Activated CD8-positive, alpha-beta T cell treated with anti-CD3 and anti-CD28 coated beads for 36 hours (primary cell): ENCODE results near the gene PRKAG2. TPM values are rescaled to one million over a fixed set of nuclear protein-coding genes. Genes with fewer than 3 reads are reported as not detected.

Experiments used
- ATAC-seq: fragments of 200-7000 bp; cut with Tn5 transposase; one replicate; pipeline ENCODE4 v1.10.0; 2021; ENCODE audit warnings: mild to moderate bottlenecking, moderate library complexity
- CTCF ChIA-PET: fragments of 350-600 bp; sonication (Branson Sonifier 250); formaldehyde crosslinking; loops from one replicate; lab custom pipeline; 2021; ENCODE audit warnings: antibody characterized with exemption; lab: Charles Lee
- POLR2A ChIA-PET: fragments of 350-600 bp; sonication (Branson Sonifier 250); formaldehyde crosslinking; loops from one replicate; lab custom pipeline; 2021; ENCODE audit warnings: antibody characterized with exemption; lab: Charles Lee
- DNase-seq: peaks from one replicate; pipeline ENCODE4 v3.0.0-alpha.2; 2020
- H3K27ac Mint-ChIP-seq: one replicate; pipeline ENCODE4 v1.8.0; 2021; ENCODE audit warnings: mild to moderate bottlenecking, mixed read lengths
- H3K27me3 Mint-ChIP-seq: one replicate; pipeline ENCODE4 v1.8.0; 2021; ENCODE audit warnings: mixed read lengths
- H3K36me3 Mint-ChIP-seq: one replicate; pipeline ENCODE4 v1.8.0; 2021; ENCODE audit warnings: low read depth, mixed read lengths
- H3K4me1 Mint-ChIP-seq: one replicate; pipeline ENCODE4 v1.8.0; 2021; ENCODE audit warnings: low read depth, mixed read lengths
- H3K4me3 Mint-ChIP-seq: one replicate; pipeline ENCODE4 v1.8.0; 2021; ENCODE audit warnings: mild to moderate bottlenecking, moderate library complexity, mixed read lengths
- H3K9me3 Mint-ChIP-seq: one replicate; pipeline ENCODE4 v1.8.0; 2021; ENCODE audit warnings: mixed read lengths
- CTCF ChIP-seq: fragments of 200-600 bp; IDR thresholded peaks from one replicate; pipeline ENCODE4 v1.8.0; 2022; ENCODE audit warnings: antibody characterized with exemption, mild to moderate bottlenecking
- intact Hi-C: fragments of 100-400 bp; cut with micrococcal nuclease; formaldehyde crosslinking; loops from one replicate; pipeline ENCODE4 v1.10.0; 2022
- total RNA-seq, 2 experiments: library from RNA; stranded (reverse); gene quantifications; one replicate each; pipeline ENCODE4 v1.2.3, GENCODE V29; 2021

The PRKAG2 gene
- total RNA-seq, 2 experiments from 2014 or later = 17.0 to 19.2 TPM

GRCh38 chr7:151897161-151897731, 20.3 kb upstream of the PRKAG2 start:
- no peak for ATAC-seq
- Mint-ChIP-seq H3K4me1 (no peaks in the 10 kb centered on the region), H3K27me3 (peaks cover 14% of the 10 kb centered on the region), H3K27ac (no peak overlapping the region), H3K9me3 (no peaks in the 10 kb centered on the region), H3K36me3 (no peaks in the 10 kb centered on the region), H3K4me3 (no peak overlapping the region)
- CTCF ChIA-PET = interaction anchor here (1.0 kb wide), 1 partner anchor 114 kb away, joined by 3 read pairs; no protein-coding TSS in a partner anchor
- POLR2A ChIA-PET = no interaction called here
- TF ChIP-seq CTCF = no peak
- no peak for DNase-seq
- intact Hi-C loops = no loop called here

- Mint-ChIP-seq H3K27ac (no peak overlapping the region), H3K36me3 (no peaks in the 10 kb centered on the region), H3K27me3 (peaks cover 14% of the 10 kb centered on the region), H3K4me1 (no peaks in the 10 kb centered on the region), H3K9me3 (no peaks in the 10 kb centered on the region), H3K4me3 (no peak overlapping the region)
- DNase-seq = no peak
- TF ChIP-seq CTCF = no peak
- ChIA-PET POLR2A (no interaction called here), CTCF (no interaction called here)
- ATAC-seq = no peak
- intact Hi-C loops = no loop called here
Observed at GRCh38 chr7:151896486-151896885, 19.6 kb upstream of the PRKAG2 start.

GRCh38 chr7:151896086-151896485, 19.2 kb upstream of the PRKAG2 start:
- Mint-ChIP-seq H3K27ac (no peak overlapping the region), H3K9me3 (no peaks in the 10 kb centered on the region), H3K4me3 (no peak overlapping the region), H3K36me3 (no peaks in the 10 kb centered on the region), H3K4me1 (no peaks in the 10 kb centered on the region), H3K27me3 (peaks cover 17% of the 10 kb centered on the region)
- POLR2A ChIA-PET = no interaction called here
- DNase-seq = no peak
- no peak for TF ChIP-seq CTCF
- intact Hi-C loops = no loop called here
- CTCF ChIA-PET = no interaction called here
- no peak for ATAC-seq

GRCh38 chr7:151895631-151896031, 18.7 kb upstream of the PRKAG2 start:
- intact Hi-C loops = no loop called here
- H3K36me3 Mint-ChIP-seq = no peaks in the 10 kb centered on the region
- ATAC-seq (no peak), DNase-seq (no peak)
- no peaks in the 10 kb centered on the region for H3K9me3 Mint-ChIP-seq
- H3K4me3 Mint-ChIP-seq = no peak overlapping the region
- H3K4me1 Mint-ChIP-seq = no peaks in the 10 kb centered on the region
- TF ChIP-seq CTCF = no peak
- H3K27me3 Mint-ChIP-seq = peaks cover 17% of the 10 kb centered on the region
- no peak overlapping the region for H3K27ac Mint-ChIP-seq
- CTCF ChIA-PET = no interaction called here
- POLR2A ChIA-PET = no interaction called here

- ATAC-seq (no peak), DNase-seq (no peak)
- TF ChIP-seq CTCF = no peak
- Mint-ChIP-seq H3K4me3 (no peak overlapping the region), H3K9me3 (no peaks in the 10 kb centered on the region), H3K4me1 (no peaks in the 10 kb centered on the region), H3K36me3 (no peaks in the 10 kb centered on the region), H3K27ac (no peak overlapping the region), H3K27me3 (peaks cover 16% of the 10 kb centered on the region)
- intact Hi-C loops = no loop called here
- ChIA-PET CTCF (no interaction called here), POLR2A (no interaction called here)
Observed at GRCh38 chr7:151895008-151895630, 18.2 kb upstream of the PRKAG2 start.
